ENCODE measurements around the gene CELSR3. TPM values are rescaled to one million over a fixed set of nuclear protein-coding genes. Genes with fewer than 3 reads are reported as not detected.

CELSR3 gene
- total and polyA plus RNA-seq, 2 of the 4 experiments (the other 2 are of a cell fraction): 0.18 to 0.63 TPM

DNA sequence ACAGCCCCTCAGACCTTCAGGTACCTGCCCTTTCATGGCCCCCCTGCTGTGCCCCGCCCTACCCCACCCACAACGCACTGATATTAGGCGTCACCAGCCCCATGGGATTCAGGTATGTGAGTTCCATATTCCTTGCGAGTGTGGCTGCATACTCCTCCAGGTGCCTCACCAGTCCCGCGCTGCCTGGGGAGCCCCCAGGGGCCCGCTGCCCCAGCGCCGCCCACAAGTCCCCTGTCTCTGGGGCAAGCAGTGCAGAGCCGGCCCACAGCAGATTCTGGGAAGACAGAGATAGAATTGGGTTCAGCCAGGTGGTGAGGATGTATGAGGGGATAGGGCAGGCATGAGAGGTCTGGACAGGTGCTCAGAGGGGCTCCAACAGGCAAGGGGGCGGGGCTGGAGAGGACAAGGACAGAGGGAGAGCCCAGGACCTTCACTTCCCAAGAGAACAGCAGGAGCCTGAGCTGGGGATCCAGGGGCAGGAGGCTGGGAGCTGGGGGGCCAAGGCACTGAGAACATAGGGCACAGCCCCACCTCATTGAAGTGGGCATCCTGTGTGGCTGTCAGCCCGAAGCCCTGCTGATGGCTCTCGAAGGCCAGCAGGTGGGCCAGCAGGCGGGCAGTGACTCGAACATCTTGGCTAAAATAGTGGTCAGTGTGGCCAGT, 14.4 kb downstream of the CELSR3 start:
- Histone ChIP-seq H2AK9ac (replicated peaks; ENCODE audit: low read depth, low read length, poor library complexity) (no peak overlapping the region), H3K14ac (replicated peaks; ENCODE audit: low read depth, low read length) (no peak overlapping the region), H3K23ac (ENCODE audit: low read depth, low read length) (no peak overlapping the region), H2AFZ (replicated peaks; ENCODE audit: low read length, poor library complexity) (no peak overlapping the region), H3K9me3 (ENCODE audit: control insufficient read depth, insufficient read depth, low read length) (no peaks in the 10 kb centered on the region), H3K4me2 (ENCODE audit: low read depth, low read length) (no peak overlapping the region), H3K9ac (ENCODE audit: low read depth, low read length) (no peak overlapping the region), H3K79me1 (ENCODE audit: low read depth in 1 of 2, low read length in 2 of 2) (no peaks in the 10 kb centered on the region), H3K9me1 (ENCODE audit: insufficient read depth, low read length) (no peaks in the 10 kb centered on the region), H3K18ac (ENCODE audit: low read depth, low read length) (no peak overlapping the region), H2BK15ac (ENCODE audit: low read depth, low read length) (no peak overlapping the region), H3K27me3 (ENCODE audit: control insufficient read depth, insufficient read depth, low read length) (no peaks in the 10 kb centered on the region), H2BK120ac (ENCODE audit: low read depth, low read length) (no peak overlapping the region), H2AK5ac (ENCODE audit: low read depth, low read length) (no peak overlapping the region), H3K4ac (ENCODE audit: low read depth, low read length) (no peak overlapping the region), H3K27ac (ENCODE audit: insufficient read depth, low read length) (no peak overlapping the region), H3K4me1 (ENCODE audit: control insufficient read depth, insufficient read depth, low read length) (no peaks in the 10 kb centered on the region), H4K20me1 (ENCODE audit: insufficient read depth, low read length) (no peaks in the 10 kb centered on the region), H3K56ac (ENCODE audit: extremely low read depth, insufficient read depth, low read length) (no peak overlapping the region), H4K8ac (ENCODE audit: low read depth in 2 of 2, low read length in 2 of 2) (no peak overlapping the region), H2BK5ac (ENCODE audit: low read depth, low read length, poor library complexity, severe bottlenecking) (no peak overlapping the region), H4K91ac (ENCODE audit: insufficient read depth, low read depth, low read length) (no peak overlapping the region), H3K36me3 (ENCODE audit: control insufficient read depth, insufficient read depth, low read length) (no peaks in the 10 kb centered on the region), H2BK20ac (ENCODE audit: low read depth, low read length) (no peak overlapping the region), H3K4me3 (ENCODE audit: insufficient read depth, low read depth, low read length) (no peak overlapping the region), H4K5ac (ENCODE audit: low read depth, low read length) (no peak overlapping the region)
- dilution Hi-C loops (cut with HindIII; ENCODE audit: low sequenced_read_pairs, unreplicated experiment) (no loop called here), in situ Hi-C loops (cut with MboI; ENCODE audit: low sequenced_read_pairs) (no loop called here), intact Hi-C loops (cut with micrococcal nuclease) (no loop called here)
- 77% methylated on average over 11 of the region's 15 CpGs; no CpG with 5 or more reads in 1 of the 2 experiments for WGBS, 2 experiments (ENCODE audit: extremely low coverage in 2 of 2, insufficient read length in 1 of 2)
- ATAC-seq (ENCODE audit: low read depth): no peak
- TF ChIP-seq RAD21 (IDR thresholded peaks at IDR 0.05; ENCODE audit: low read length): no peak
- TF ChIP-seq RCOR1 (IDR thresholded peaks at IDR 0.05; ENCODE audit: insufficient replicate concordance, low read length): no peak
- TF ChIP-seq CHD1 (IDR thresholded peaks at IDR 0.05; ENCODE audit: low read depth, low read length): no peak
- POLR2A ChIA-PET (ENCODE audit: unreplicated experiment): interaction anchor here (0.5 kb wide), 1 partner anchor 34 kb away, joined by 4 read pairs; no protein-coding TSS in a partner anchor
- BruUV-seq (replicated peaks): no TSS peak
- no peak for DNase-seq
- CTCF ChIA-PET: no interaction called here
